OCI-LY7 (cell line): ENCODE results near the gene UMAD1.

ENCODE experiments used
- EZH2phosphoT487 ChIP-seq: fragments of 200-600 bp; sonication (generic); IDR thresholded peaks from 2 replicates; pipeline ENCODE4 v1.6.1; 2018; ENCODE audit warnings: low read depth, borderline replicate concordance, mild to moderate bottlenecking, mixed run types, antibody characterized with exemption, low read length, moderate library complexity, mixed read lengths
- TF ChIP-seq, protein P1 (sequence below): fragments of 200-600 bp; sonication (generic); conservative IDR thresholded peaks from 2 replicates; pipeline ENCODE4 v1.5.1; 2014; ENCODE audit warnings: mild to moderate bottlenecking, antibody characterized with exemption, low read length, moderate library complexity, mixed read lengths

- TF ChIP-seq, protein P1, sequence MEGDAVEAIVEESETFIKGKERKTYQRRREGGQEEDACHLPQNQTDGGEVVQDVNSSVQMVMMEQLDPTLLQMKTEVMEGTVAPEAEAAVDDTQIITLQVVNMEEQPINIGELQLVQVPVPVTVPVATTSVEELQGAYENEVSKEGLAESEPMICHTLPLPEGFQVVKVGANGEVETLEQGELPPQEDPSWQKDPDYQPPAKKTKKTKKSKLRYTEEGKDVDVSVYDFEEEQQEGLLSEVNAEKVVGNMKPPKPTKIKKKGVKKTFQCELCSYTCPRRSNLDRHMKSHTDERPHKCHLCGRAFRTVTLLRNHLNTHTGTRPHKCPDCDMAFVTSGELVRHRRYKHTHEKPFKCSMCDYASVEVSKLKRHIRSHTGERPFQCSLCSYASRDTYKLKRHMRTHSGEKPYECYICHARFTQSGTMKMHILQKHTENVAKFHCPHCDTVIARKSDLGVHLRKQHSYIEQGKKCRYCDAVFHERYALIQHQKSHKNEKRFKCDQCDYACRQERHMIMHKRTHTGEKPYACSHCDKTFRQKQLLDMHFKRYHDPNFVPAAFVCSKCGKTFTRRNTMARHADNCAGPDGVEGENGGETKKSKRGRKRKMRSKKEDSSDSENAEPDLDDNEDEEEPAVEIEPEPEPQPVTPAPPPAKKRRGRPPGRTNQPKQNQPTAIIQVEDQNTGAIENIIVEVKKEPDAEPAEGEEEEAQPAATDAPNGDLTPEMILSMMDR: no peak
- no peak for TF ChIP-seq EZH2phosphoT487
Observed at GRCh38 chr7:7832518-7832917, 192.0 kb downstream of the UMAD1 start.
